GM19099 (cell line): Measurements from ENCODE around the gene SPON2.

Experiments
- POLR2A ChIP-seq: IDR thresholded peaks from 3 replicates; pipeline ENCODE4 v1.6.1; 2011; ENCODE audit warnings: low read depth; ENCODE audit not compliant: insufficient read length; ENCODE audit errors: extremely low read depth

Gene SPON2

GRCh38 chr4:1172228-1172851 lies at the start of gene SPON2:
SPON2 (minus strand) TSS chr4:1172583.
- no peak for TF ChIP-seq POLR2A

GRCh38 chr4:1221155-1221870 lies 48.9 kb upstream of the SPON2 start:
- TF ChIP-seq POLR2A: no peak

GRCh38 chr4:1220566-1220965 lies 48.2 kb upstream of the SPON2 start:
- no peak for TF ChIP-seq POLR2A

GRCh38 chr4:1219566-1219950 lies 47.2 kb upstream of the SPON2 start:
- no peak for TF ChIP-seq POLR2A

GRCh38 chr4:1218634-1219565 lies 46.5 kb upstream of the SPON2 start:
- no peak for TF ChIP-seq POLR2A

DNA sequence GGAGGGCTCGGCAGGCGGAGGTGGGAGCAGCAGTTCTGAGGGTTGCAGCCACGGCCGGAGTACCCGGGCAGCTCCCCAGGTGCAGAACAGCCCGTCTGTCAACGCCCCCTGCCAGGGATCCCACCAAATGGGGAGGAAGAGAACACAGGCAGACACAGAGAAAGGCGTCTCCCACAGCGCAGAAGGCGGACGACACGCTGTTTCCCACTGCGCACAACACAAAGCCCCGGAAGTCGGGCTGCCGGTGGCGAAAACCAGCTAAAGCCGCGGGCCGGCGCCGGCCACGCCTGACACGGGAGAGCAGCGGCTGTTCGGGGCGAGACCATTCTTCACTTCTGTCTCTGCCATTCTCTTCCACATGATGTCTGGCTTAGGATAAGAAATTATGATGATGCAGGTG lies 45.0 kb upstream of the SPON2 start:
- TF ChIP-seq POLR2A: no peak

DNA sequence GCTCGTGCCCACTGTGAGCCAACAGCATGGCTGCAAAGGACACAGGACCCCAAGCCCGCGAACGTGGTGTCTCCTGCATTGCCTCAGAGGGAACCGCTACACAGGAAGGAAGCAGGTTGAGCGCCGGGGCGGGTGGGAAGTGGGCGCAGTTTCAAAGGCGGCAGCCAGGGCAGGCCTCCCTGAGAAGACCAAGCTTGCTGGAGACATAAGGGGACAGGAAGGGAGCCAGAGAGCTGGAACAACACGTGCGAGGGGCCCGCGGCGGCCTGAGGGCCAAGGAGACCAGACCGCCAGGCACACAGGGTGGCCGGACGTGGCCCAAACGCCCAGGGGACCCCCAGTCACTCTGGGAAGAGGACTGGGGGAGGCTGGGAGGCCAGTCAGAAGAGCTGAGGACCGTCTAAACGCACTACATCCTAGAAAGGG lies 44.5 kb upstream of the SPON2 start:
- TF ChIP-seq POLR2A: no peak

DNA sequence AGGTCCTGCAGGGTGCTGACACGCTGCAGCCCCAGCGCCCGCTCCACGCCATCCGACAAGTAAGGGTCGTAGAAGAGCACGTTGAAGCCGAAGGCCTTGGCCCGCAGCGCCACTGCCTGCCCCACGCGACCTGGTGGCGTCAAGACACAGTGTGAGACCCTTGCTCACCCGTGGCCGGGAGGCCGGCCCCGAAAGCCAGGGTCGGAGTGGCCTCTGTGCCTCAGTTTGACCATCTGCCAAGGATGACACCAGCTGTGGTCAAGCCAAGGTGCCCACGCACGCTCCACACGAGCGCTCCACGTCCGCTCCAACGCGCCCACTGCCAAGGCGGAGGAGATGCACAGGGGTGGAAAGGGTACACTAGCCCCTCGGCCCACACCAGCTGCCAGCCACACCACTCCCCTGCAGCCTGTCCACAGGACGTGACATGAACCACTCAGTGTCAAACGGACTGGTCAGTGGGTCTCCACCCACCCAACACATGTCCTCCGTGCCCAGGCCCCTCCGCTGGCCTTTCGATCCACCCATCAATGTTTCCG lies 43.8 kb upstream of the SPON2 start:
- no peak for TF ChIP-seq POLR2A

DNA sequence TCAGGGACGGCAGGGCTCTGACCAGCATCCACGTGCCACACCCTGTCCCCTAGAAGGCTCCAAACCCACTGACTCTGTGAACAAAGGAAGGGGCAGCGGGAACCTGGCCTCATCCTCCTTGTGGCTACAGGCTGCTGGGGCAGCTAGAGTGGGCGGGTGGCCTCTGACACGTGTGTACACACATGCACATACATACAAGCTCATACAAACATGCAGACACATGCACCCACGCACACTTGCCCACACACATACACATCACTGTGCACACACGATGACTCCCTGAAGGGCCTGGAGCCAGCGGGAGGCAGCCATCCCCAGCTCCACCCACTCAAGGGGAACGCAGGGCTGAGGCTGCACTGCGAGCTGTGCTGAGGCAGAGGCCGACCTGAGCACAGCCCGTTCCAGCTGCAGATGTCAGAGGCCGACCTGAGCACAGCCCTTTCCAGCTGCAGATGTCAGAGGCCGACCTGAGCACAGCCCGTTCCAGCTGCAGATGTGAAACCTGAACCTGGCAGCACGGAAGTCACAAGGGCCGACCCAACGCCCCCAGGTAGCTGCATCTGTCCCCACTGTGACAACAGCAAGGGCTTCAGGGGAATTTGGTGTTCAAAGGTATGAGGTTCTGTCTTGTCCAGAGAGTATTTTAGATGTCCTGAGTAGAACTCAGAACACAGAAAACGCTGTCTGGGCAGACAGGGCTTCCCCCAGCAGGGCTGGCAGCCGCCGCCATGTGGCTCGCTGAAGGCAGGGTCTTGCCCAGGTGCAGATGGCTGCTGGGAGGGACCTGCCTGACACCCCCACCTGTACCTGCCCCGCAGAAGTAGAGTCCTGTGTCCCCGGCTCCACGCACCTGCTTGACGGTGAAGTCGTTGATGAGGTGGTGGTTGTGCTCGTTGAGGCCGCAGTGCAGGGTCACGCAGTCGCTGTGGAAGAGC lies 43.0 kb upstream of the SPON2 start:
- no peak for TF ChIP-seq POLR2A

GRCh38 chr4:1214101-1215095 lies 42.0 kb upstream of the SPON2 start:
- TF ChIP-seq POLR2A: no peak

DNA sequence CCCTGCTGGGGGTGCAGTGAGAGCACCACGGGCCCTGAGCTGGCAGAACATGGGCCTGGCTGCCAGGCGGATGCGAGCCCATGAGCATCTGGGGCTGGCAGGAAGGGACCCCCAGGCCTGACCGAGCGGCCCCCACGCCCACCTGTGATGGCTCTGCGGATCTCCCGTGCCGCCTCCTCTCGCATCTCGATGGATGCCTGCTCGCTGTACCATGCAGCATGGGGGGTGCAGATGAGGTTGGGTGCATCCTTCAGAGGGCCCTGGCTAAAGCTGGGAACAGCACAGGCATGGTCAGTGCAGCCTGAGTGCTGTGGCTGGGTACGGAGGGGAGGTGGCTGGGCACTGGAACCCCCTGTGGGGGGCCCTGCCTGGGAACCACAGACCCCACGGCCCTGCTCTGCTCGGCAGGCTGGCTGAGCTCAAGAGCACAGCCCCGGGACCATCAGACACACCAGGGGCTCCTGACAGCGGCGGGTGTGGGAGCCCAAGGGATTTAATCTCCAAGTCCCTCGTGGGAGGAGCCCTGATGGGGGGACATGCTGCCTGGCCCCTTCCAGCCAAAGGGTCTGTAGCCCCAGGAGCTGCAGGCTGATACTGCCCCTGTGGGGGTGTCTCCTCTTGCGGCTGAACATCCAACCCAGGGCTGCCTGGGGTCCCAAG lies 41.1 kb upstream of the SPON2 start:
- no peak for TF ChIP-seq POLR2A

GRCh38 chr4:1212546-1213335 lies 40.4 kb upstream of the SPON2 start:
- no peak for TF ChIP-seq POLR2A
